ENCODE results near the gene LAMA5. TPM values are rescaled to one million over a fixed set of nuclear protein-coding genes. Genes with fewer than 3 reads are reported as not detected.

LAMA5 gene
- total RNA-seq: 100 to 1,000 TPM in 1 of 4 donors, 10 to 100 TPM in 3; 45.5 to 115 (median 62.5) TPM

GRCh38 chr20:62367136-62367632 lies at the start of gene LAMA5:
TSS of gene LAMA5 (minus strand) at chr20:62367312. CDS start at chr20:62367245, 67 bp downstream.
- DNase-seq (ENCODE audit: low spot score) (no peak), ATAC-seq (ENCODE audit: low FRiP score) (no peak)
- no peak for TF ChIP-seq CTCF (IDR thresholded peaks at IDR 0.05)

- no peak for TF ChIP-seq CTCF (IDR thresholded peaks at IDR 0.05)
- ATAC-seq (ENCODE audit: low FRiP score): no peak
- no peak for DNase-seq (ENCODE audit: low spot score)
Measured at GRCh38 chr20:62415354-62416111, 48.4 kb upstream of the LAMA5 start.

- no peak for TF ChIP-seq CTCF (IDR thresholded peaks at IDR 0.05)
- ATAC-seq (ENCODE audit: low FRiP score) (no peak), DNase-seq (ENCODE audit: low spot score) (no peak)
Measured at GRCh38 chr20:62413896-62414481, 46.9 kb upstream of the LAMA5 start.

- TF ChIP-seq CTCF (IDR thresholded peaks at IDR 0.05): no peak
- DNase-seq (ENCODE audit: low spot score) (no peak), ATAC-seq (ENCODE audit: low FRiP score) (no peak)
Measured at GRCh38 chr20:62413025-62413570, 46.0 kb upstream of the LAMA5 start.

GRCh38 chr20:62412194-62413024 lies 45.3 kb upstream of the LAMA5 start:
- TF ChIP-seq CTCF (IDR thresholded peaks at IDR 0.05): no peak
- DNase-seq (ENCODE audit: low spot score) (no peak), ATAC-seq (ENCODE audit: low FRiP score) (no peak)

GRCh38 chr20:62411479-62412193 lies 44.5 kb upstream of the LAMA5 start:
- ATAC-seq (ENCODE audit: low FRiP score) (no peak), DNase-seq (ENCODE audit: low spot score) (no peak)
- no peak for TF ChIP-seq CTCF (IDR thresholded peaks at IDR 0.05)

Measured in omental fat pad (tissue), 4 donors.